NB4 (cell line): ENCODE data around the gene MAPK8IP1.

Experiments
- DNase-seq: peaks from one replicate; pipeline ENCODE4 v3.0.0; 2010; ENCODE audit warnings: low read depth
- H3K4me3 ChIP-seq: one replicate; pipeline ENCODE4 v1.5.1; 2011; ENCODE audit warnings: mild to moderate bottlenecking, low read depth, low read length, moderate library complexity
- CTCF ChIP-seq: IDR thresholded peaks from one replicate; pipeline ENCODE4 v1.5.1; 2012; ENCODE audit warnings: low read depth, low read length
- MAX ChIP-seq: IDR thresholded peaks from 2 replicates; pipeline ENCODE4 v1.6.1; 2011; ENCODE audit warnings: low read depth, low read length
- MYC ChIP-seq: IDR thresholded peaks from 2 replicates; pipeline ENCODE4 v1.6.1; 2011; ENCODE audit warnings: low read depth, low read length
- POLR2A ChIP-seq: IDR thresholded peaks from 2 replicates; pipeline ENCODE4 v1.6.1; 2011; ENCODE audit warnings: mild to moderate bottlenecking; ENCODE audit not compliant: insufficient read length; ENCODE audit errors: extremely low read depth

The MAPK8IP1 gene

GRCh38 chr11:45884596-45885185 is 760 bp upstream of the MAPK8IP1 start:
- TF ChIP-seq MYC = no peak
- no peak for TF ChIP-seq CTCF
- no peak overlapping the region for H3K4me3 ChIP-seq
- no peak for DNase-seq

GRCh38 chr11:45885921-45886721 is 670 bp downstream of the MAPK8IP1 start:
- no peak for DNase-seq
- TF ChIP-seq POLR2A (no peak), CTCF (no peak), MAX (no peak), MYC (no peak)
- H3K4me3 ChIP-seq = no peak overlapping the region

- TF ChIP-seq MAX = no peak
- TF ChIP-seq CTCF = no peak
- TF ChIP-seq MYC = no peak
- no peak for TF ChIP-seq POLR2A
- no peak overlapping the region for H3K4me3 ChIP-seq
- no peak for DNase-seq
These were observed 1.5 kb downstream of the MAPK8IP1 start for GRCh38 chr11:45886816-45887520.

- TF ChIP-seq MAX = no peak
- TF ChIP-seq CTCF = no peak
- TF ChIP-seq MYC = no peak
- TF ChIP-seq POLR2A = no peak
- H3K4me3 ChIP-seq = no peak overlapping the region
- DNase-seq = no peak
These were observed 2.1 kb downstream of the MAPK8IP1 start for GRCh38 chr11:45887587-45887986.

GRCh38 chr11:45889555-45889954 is 4.1 kb downstream of the MAPK8IP1 start:
- H3K4me3 ChIP-seq = no peak overlapping the region
- TF ChIP-seq POLR2A (no peak), MYC (no peak), CTCF (no peak), MAX (no peak)
- no peak for DNase-seq
